ENCODE data around the gene SUPT20HL1. TPM values are rescaled to one million over a fixed set of nuclear protein-coding genes. Genes with fewer than 3 reads are reported as not detected.
"Not testable (repeated sequence)": the region's sequence is repeated elsewhere in the genome, so short reads cannot be mapped to it uniquely, and the experiment has no call there.

Gene SUPT20HL1
- not detected for total RNA-seq

- no peaks in the 10 kb centered on the region for H3K9me3 ChIP-seq
- DNase-seq: no peak
- no peaks in the 10 kb centered on the region for H3K4me1 ChIP-seq
- intact Hi-C loops (cut with DNase I): no loop called here
- no peaks in the 10 kb centered on the region for H3K36me3 ChIP-seq
- 82 to 97% methylated on average over 3 of the region's 3 CpGs for WGBS, 2 donors
- no peak for TF ChIP-seq CTCF (IDR thresholded peaks at IDR 0.05)
- no peak for TF ChIP-seq POLR2A (IDR thresholded peaks at IDR 0.05)
- no peak within 1 kb of the TSS for H3K4me3 ChIP-seq (replicated peaks in 1 of 3)
- no peak within 1 kb of the TSS for H3K27ac ChIP-seq
- no peaks in the 10 kb centered on the region for H3K27me3 ChIP-seq
Measured at GRCh38 chrX:24360272-24360671, at the start of gene SUPT20HL1. TSS of gene SUPT20HL1 (plus strand) at chrX:24360639. CDS start at chrX:24362761, 2,122 bp downstream.

- intact Hi-C loops (cut with DNase I); H3K27ac ChIP-seq: not testable (repeated sequence)
- 93% methylated on average over 3 of the region's 3 CpGs; no CpG with 5 or more reads in 1 of the 2 donors for WGBS, 2 donors
Measured at GRCh38 chrX:24310916-24311315, 49.5 kb upstream of the SUPT20HL1 start.

GRCh38 chrX:24311507-24312248 lies 48.8 kb upstream of the SUPT20HL1 start:
- H3K9me3 ChIP-seq; H3K36me3 ChIP-seq; DNase-seq; H3K27ac ChIP-seq; H3K4me1 ChIP-seq; H3K27me3 ChIP-seq; H3K4me3 ChIP-seq (replicated peaks in 1 of 3); intact Hi-C loops (cut with DNase I): not testable (repeated sequence)
- no CpG with 5 or more reads among the region's 22 CpGs for WGBS, 2 donors

More at GRCh38 chrX:24310916-24311315, 49.5 kb upstream of the SUPT20HL1 start:
- not testable (repeated sequence) for H3K27me3 ChIP-seq; H3K9me3 ChIP-seq; H3K4me1 ChIP-seq; DNase-seq; H3K36me3 ChIP-seq; H3K4me3 ChIP-seq (replicated peaks in 1 of 3)

GRCh38 chrX:24312249-24312607 lies 48.2 kb upstream of the SUPT20HL1 start:
- H3K9me3 ChIP-seq; H3K4me3 ChIP-seq (replicated peaks in 1 of 3); H3K4me1 ChIP-seq; H3K27ac ChIP-seq; DNase-seq; H3K27me3 ChIP-seq; intact Hi-C loops (cut with DNase I); H3K36me3 ChIP-seq: not testable (repeated sequence)
- WGBS, 2 donors: 80 to 88% methylated on average over 5 to 6 of the region's 6 CpGs

GRCh38 chrX:24314019-24314635 lies 46.3 kb upstream of the SUPT20HL1 start, which contains the start of gene SUPT20HL2:
TSS of gene SUPT20HL2 (minus strand) at chrX:24314069. CDS start at chrX:24313315, 754 bp downstream.
- 95 to 100% methylated on average over 25 to 34 of the region's 39 CpGs for WGBS, 2 donors
- no peak within 1 kb of the TSS for H3K27ac ChIP-seq
- no peaks in the 10 kb centered on the region for H3K27me3 ChIP-seq
- H3K36me3 ChIP-seq: no peaks in the 10 kb centered on the region
- no peak for DNase-seq
- intact Hi-C loops (cut with DNase I): no loop called here
- H3K4me3 ChIP-seq (replicated peaks in 1 of 3): no peak within 1 kb of the TSS
- H3K4me1 ChIP-seq: no peaks in the 10 kb centered on the region
- no peaks in the 10 kb centered on the region for H3K9me3 ChIP-seq
- TF ChIP-seq CTCF (IDR thresholded peaks at IDR 0.05) (no peak), POLR2A (IDR thresholded peaks at IDR 0.05) (no peak)

GRCh38 chrX:24316111-24316510 lies 44.3 kb upstream of the SUPT20HL1 start:
- DNase-seq: no peak
- Histone ChIP-seq H3K4me1 (no peaks in the 10 kb centered on the region), H3K27ac (no peak overlapping the region), H3K36me3 (no peaks in the 10 kb centered on the region), H3K9me3 (no peaks in the 10 kb centered on the region), H3K27me3 (no peaks in the 10 kb centered on the region), H3K4me3 (replicated peaks in 1 of 3) (no peak overlapping the region)
- intact Hi-C loops (cut with DNase I): no loop called here
- 90 to 92% methylated on average over 1 of the region's 1 CpG for WGBS, 2 donors
- TF ChIP-seq POLR2A (IDR thresholded peaks at IDR 0.05) (no peak), CTCF (IDR thresholded peaks at IDR 0.05) (no peak)
